HT-29 (cell line): ENCODE measurements around the gene DCP2. TPM values are rescaled to one million over a fixed set of nuclear protein-coding genes. Genes with fewer than 3 reads are reported as not detected.

ENCODE experiments used
- DNase-seq: peaks from one replicate; pipeline ENCODE4 v3.0.0-alpha.2; 2015; ENCODE audit warnings: low spot score
- total RNA-seq: library from RNA; depleted of rRNA; stranded (reverse); fragments of >200 nt; shearing (Covaris generic); gene quantifications from 2 replicates; pipeline ENCODE4 v1.2.3, GENCODE V29; 2014; rRNA removed

DCP2 gene
- total RNA-seq, 1 experiment from 2014 or later, result 80.0 TPM

DNA sequence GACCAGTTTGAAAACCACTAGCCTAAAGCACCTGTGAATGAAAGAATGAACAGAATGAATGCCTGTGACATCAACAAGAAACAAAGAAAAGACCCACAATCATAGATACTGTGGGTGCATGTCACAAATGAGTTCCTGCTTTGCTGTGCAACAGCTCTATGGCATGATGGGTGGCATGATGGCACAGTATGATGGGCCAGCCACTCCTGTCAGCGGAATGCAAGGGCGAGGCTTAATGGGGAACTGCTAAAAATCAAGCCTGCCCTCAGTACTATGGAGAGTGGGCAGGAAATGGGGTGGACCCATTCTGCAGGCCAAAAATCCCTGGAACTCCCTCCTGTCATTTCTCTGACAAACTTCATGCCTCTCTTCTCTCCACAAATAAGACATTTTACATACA, 89.0 kb downstream of the DCP2 start:
- no peak for DNase-seq

DNA sequence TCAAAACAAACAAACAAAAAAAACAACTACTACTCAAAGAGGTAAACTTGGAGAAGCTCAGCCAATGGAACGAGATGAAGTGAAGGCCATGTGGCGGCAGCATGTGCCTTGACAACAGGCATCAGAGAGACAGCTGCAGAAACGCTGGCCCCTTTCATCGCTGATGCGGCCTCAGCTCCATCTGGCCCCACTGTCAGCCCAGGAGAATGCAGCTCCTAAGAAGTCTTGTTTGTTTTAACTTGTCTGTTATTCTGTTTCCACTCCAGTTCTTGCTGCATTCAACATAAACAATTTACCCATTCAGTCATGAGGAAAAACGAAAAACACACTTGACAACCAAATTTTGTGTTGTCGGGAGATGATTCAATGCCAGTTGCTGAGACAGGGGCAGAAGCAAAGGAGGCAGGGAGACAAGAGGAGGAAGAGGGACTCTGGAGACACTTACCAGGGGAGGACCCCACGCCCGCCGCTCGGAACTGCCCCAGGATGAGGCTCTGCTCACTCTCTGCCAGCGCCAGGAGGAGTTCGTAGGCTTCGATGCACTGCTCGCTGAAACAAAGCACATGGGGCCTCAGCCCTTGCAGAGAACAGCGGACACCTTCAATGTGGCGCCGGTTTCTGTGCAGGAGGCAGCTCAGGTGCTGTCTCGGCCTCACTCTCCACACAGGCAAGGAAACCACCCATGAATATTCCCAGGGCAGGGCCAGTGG, 91.2 kb downstream of the DCP2 start:
- DNase-seq, result no peak

DNA sequence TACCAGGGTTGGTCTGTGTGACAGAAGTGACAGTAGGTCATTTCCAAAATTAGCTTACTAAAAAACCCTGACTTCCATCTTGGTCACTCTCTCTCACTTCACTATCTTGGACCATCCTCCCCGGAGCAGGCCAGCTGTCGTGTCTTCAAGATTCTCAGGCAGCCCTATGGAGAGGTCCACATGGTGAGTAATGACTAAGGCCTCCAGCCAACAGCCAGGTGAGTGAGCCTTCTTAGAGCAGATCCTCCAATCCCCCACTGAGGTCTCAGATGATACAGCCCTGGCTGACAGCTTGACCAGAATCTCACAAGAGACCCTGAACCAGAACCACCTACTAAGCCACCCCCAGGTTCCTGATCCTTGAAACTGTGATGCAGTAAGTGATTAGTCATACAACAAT, 92.0 kb downstream of the DCP2 start:
- no peak for DNase-seq

Other genes with a start within 250 kb of the DCP2 start
- 23.1 and 26.0 TPM in 2 replicates for gene APC, start 238.9 kb upstream of the DCP2 start, total RNA-seq
- 16.7 and 17.1 TPM in 2 replicates for gene SRP19, start 115.5 kb upstream of the DCP2 start, total RNA-seq
- 22.4 and 35.4 TPM in 2 replicates for gene REEP5, start 54.6 kb upstream of the DCP2 start, total RNA-seq